Measurements from ENCODE around the gene HDAC1.

The HDAC1 gene

GRCh38 chr1:32361674-32362473 lies 70.0 kb downstream of the HDAC1 start:
- no peak for DNase-seq (ENCODE audit: low read depth)
- peak; percentile 4 for TF ChIP-seq CTCF (IDR thresholded peaks at IDR 0.05; ENCODE audit: insufficient read depth, low read depth, low read length, missing control alignments)
- peak overlapping the region; percentile 29; the same call in 1 of the 2 replicates for H3K4me3 ChIP-seq (ENCODE audit: low read depth, low read length)

GRCh38 chr1:32362474-32363313 lies 70.8 kb downstream of the HDAC1 start, which contains the start of the genes FAM229A and TSSK3:
FAM229A (minus strand) TSS chr1:32362485; CDS start chr1:32362091, 394 bp downstream.
TSSK3 (plus strand) TSS chr1:32362539; CDS start chr1:32362702, 163 bp downstream.
- DNase-seq (ENCODE audit: low read depth): no peak
- no peak for TF ChIP-seq CTCF (IDR thresholded peaks at IDR 0.05; ENCODE audit: insufficient read depth, low read depth, low read length, missing control alignments)
- H3K4me3 ChIP-seq (ENCODE audit: low read depth, low read length): peak within 1 kb of the TSS; percentile 29; the same call in 1 of the 2 replicates

GRCh38 chr1:32363713-32364112 lies 71.8 kb downstream of the HDAC1 start:
- H3K4me3 ChIP-seq (ENCODE audit: low read depth, low read length): no peak overlapping the region
- no peak for TF ChIP-seq CTCF (IDR thresholded peaks at IDR 0.05; ENCODE audit: insufficient read depth, low read depth, low read length, missing control alignments)
- DNase-seq (ENCODE audit: low read depth): no peak

- TF ChIP-seq CTCF (IDR thresholded peaks at IDR 0.05; ENCODE audit: insufficient read depth, low read depth, low read length, missing control alignments): no peak
- DNase-seq (ENCODE audit: low read depth): no peak
- no peak overlapping the region for H3K4me3 ChIP-seq (ENCODE audit: low read depth, low read length)
Observed at GRCh38 chr1:32364836-32365235, 73.0 kb downstream of the HDAC1 start.

- no peak for DNase-seq (ENCODE audit: low read depth)
- H3K4me3 ChIP-seq (ENCODE audit: low read depth, low read length): no peak overlapping the region
- no peak for TF ChIP-seq CTCF (IDR thresholded peaks at IDR 0.05; ENCODE audit: insufficient read depth, low read depth, low read length, missing control alignments)
Observed at GRCh38 chr1:32365445-32365844, 73.6 kb downstream of the HDAC1 start.

- H3K4me3 ChIP-seq (ENCODE audit: low read depth, low read length): no peak overlapping the region
- no peak for DNase-seq (ENCODE audit: low read depth)
- TF ChIP-seq CTCF (IDR thresholded peaks at IDR 0.05; ENCODE audit: insufficient read depth, low read depth, low read length, missing control alignments): no peak
Observed at GRCh38 chr1:32367912-32368635, 76.2 kb downstream of the HDAC1 start.
